H1 (cell line): ENCODE data around the gene LHFPL2. TPM values are rescaled to one million over a fixed set of nuclear protein-coding genes. Genes with fewer than 3 reads are reported as not detected.

Experiments used
- CTCF ChIP-seq, 3 experiments: IDR thresholded peaks; 1 replicate in 2 of 3; 2 replicates in 1 of 3; pipeline versions ENCODE4 v1.5.1 to v1.6.1; 2011; ENCODE audit warnings: low read length in 3 of 3, mild to moderate bottlenecking in 3 of 3, inconsistent platforms in 2 of 3, low read depth in 1 of 3, moderate library complexity in 1 of 3; ENCODE audit not compliant: insufficient read depth in 1 of 3; ENCODE audit errors: control extremely low read depth in 1 of 3
- POU5F1 ChIP-seq: IDR thresholded peaks from 2 replicates; pipeline ENCODE4 v1.6.1; 2011; ENCODE audit warnings: low read depth, mild to moderate bottlenecking, low read length, moderate library complexity
- RAD21 ChIP-seq, 2 experiments: IDR thresholded peaks in 1 of 2; conservative IDR thresholded peaks in 1 of 2; 2 replicates each; pipeline ENCODE4 v1.6.1; 2011; ENCODE audit warnings: low read depth in 2 of 2, low read length in 2 of 2, improper control_type of control experiment in 1 of 2, inconsistent platforms in 1 of 2, mild to moderate bottlenecking in 1 of 2, moderate library complexity in 1 of 2
- RFX5 ChIP-seq: IDR thresholded peaks from 2 replicates; pipeline ENCODE4 v1.6.1; 2011; ENCODE audit warnings: low read depth, low read length, improper control_type of control experiment, borderline replicate concordance
- SP4 ChIP-seq: IDR thresholded peaks from 2 replicates; pipeline ENCODE4 v1.6.1; 2012; ENCODE audit warnings: low read length, inconsistent platforms
- polyA plus RNA-seq, 7 experiments: library from polyadenylated mRNA; depleted of rRNA in 3 of 7; stranded (reverse) in 5 of 7; unstranded in 2 of 7; fragments of >200 nt in 5 of 7; fragments of 200-250 nt in 2 of 7; gene quantifications; 1 replicate in 5 of 7; 2 replicates in 1 of 7; 4 replicates in 1 of 7; pipeline versions ENCODE4 v1.2.1 to v1.2.3, GENCODE V29; 2011 to 2013; ENCODE audit warnings: missing spikeins in 2 of 7, mixed read lengths in 2 of 7
- total RNA-seq: library from RNA; stranded (reverse); fragmentation: NEBNext Ultra II Directional; extraction: Animal tissue kit (Norgen Biotek cat#: 25700); gene quantifications from 2 replicates; pipeline ENCODE4 v1.2.1, GENCODE V29; 2021

The LHFPL2 gene
- total and polyA plus RNA-seq, 2 of the 8 experiments (the other 6 are each of a cell fraction or from before 2014, with no cell fraction given) = 9.6 to 43.0 TPM

- no peak for TF ChIP-seq RAD21 (IDR thresholded peaks at IDR 0.05 in 1 of 2, conservative IDR thresholded peaks at IDR 0.05 in 1 of 2; ENCODE audit: low read depth in 2 of 2, low read length in 2 of 2)
- TF ChIP-seq SP4 = no peak
- no peak for TF ChIP-seq RFX5
- no peak for TF ChIP-seq CTCF (IDR thresholded peaks at IDR 0.05; ENCODE audit: control extremely low read depth in 1 of 3, insufficient read depth in 1 of 3, low read depth in 1 of 3, low read length in 3 of 3)
- TF ChIP-seq POU5F1 = no peak
- TF ChIP-seq, all 59 proteins: peak for 0
Observed at GRCh38 chr5:78574731-78575161, 73.8 kb downstream of the LHFPL2 start (continued).
